HG02798 (cell line): ENCODE results near the gene FARS2.
A peak's percentile ranks its signal among the peaks of the same experiment; 100 is the strongest.

Experiments used
- ATAC-seq: cut with Tn5 transposase; IDR thresholded peaks from one replicate; pipeline ENCODE4 v1.9.1; 2021; ENCODE audit warnings: mild to moderate bottlenecking; ENCODE audit not compliant: unreplicated experiment, poor library complexity

Gene FARS2

DNA sequence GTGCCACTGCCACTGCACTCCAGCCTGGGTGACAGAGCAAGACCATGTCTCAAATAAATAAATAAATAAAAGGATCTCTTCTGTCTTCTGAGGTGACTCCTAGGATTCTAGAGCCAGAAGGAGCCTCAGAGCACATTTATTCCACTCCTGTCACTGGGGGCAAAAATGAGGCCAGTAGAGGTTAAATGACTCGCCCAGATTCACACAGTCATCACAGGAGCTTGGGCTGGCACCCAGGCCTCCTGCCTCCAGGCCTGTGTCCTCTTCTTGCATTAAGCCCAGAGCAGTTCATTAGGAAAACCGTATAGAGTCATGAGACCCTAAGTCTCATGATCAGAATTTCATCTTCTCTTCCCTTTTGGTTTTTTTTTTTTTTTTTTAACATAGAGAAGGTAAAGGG is 502.1 kb downstream of the FARS2 start:
- no peak for ATAC-seq

DNA sequence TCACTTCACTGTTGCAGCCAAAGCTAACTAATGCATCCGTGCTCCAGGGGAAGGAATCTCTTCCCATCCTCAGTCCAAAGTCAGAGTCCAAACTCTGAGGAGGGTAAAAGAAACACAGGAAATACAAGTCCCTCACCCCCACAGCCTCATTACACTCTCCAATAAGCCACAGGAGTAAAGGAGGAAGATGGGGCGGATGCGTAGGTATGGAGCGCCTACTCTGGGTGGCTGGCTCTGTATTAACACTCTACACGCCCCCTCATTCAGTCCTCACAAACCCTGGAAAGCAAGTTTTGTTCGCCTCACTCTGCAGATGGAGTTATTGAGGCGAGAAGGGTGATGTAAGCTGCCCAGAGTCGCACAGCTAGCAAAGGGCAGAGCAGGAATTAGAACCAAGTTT is 502.6 kb downstream of the FARS2 start:
- ATAC-seq = peak; percentile 38

DNA sequence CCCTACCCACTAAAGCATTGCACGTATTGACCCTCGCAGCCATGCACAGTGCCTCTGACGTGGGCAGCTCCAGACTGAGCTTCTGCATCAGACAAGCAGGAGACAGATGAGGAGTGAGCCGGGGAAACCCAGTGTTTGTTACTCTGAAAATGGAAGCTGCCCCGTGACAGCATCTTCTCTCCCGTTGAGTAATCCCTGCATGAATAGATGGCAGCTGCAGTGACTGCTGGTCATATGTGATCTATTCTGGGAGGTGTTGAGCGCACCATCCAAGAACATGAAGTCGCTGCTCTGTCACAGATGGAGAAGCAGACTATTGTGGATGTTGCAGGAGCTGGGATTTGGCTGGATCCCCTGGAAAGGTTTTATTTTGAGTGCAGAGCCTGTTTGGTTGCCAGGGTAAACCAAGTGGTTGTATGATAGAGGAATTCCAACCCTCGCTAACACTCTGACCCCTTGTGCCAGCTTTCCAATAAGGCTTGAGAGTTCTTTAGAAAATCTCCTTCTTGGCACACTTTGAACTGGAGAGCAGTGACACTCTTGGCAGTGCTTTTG is 503.2 kb downstream of the FARS2 start:
- peak; percentile 67 for ATAC-seq

DNA sequence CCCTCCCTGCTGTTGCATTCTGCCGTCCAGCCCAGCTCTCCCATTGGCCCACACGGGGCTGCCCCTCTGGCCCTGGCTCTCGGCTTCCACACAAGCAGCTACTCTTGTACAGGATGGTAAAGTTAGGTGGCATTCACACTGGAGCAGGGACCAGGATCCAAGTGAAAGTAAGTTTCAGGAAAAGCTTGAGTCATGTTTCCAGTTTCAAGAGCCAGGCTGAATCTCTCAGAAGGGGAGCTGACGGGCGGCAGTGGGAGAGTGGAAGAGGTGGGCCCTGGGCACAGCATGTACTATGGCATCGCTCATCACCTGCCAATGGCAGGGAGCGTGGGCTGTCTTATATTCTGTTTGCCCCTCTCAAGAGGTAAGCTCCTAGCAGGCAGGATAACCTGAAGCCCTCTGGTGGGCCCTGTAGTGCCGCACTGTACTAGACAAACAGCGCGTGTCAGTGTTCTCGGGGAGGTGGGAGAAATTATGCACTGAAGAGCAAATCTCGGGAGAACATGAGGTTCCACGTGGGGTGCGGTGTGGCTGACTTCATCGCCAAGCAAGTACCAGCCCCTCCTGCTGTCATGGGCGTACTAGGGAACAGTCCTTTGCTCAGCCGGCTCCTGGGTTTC is 503.9 kb downstream of the FARS2 start:
- ATAC-seq = no peak

DNA sequence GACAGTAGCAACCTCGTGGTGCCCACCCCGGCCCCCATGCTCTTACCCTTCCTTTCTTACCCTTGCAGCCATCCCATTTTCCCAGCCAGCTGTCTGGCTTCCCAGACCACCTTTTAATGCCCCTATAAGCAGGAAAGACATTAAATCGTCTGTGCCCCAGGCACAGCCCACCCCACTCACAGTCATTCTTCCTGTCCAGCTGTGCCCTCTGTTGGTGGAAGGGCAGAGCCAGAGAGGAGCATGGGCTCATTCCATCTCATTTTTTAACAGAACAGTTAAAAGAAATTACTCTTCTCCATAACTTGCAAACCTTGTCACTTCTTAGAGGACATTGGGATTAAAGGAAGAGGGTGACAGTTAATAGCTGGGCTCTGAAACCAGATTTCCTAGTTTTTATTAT is 504.9 kb downstream of the FARS2 start:
- no peak for ATAC-seq

DNA sequence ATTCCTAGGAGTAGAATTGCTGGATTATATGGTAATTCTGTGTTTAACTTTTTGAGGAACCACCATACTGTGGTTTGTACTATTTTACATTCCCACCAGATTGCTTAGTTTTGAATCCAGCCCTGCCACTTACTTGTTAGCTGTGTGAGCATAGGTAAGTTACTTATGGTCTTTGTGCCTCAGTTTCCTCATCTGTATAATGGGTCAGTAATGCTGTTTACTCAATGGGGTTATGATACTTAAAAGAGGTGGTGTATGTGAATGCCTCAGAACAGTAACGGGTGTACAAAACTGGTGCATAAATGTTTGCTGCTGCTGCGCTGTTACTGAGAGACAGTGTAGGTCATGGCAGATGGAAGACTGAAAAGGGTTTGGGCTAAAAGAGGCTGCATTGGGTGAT is 506.2 kb downstream of the FARS2 start:
- ATAC-seq = no peak

DNA sequence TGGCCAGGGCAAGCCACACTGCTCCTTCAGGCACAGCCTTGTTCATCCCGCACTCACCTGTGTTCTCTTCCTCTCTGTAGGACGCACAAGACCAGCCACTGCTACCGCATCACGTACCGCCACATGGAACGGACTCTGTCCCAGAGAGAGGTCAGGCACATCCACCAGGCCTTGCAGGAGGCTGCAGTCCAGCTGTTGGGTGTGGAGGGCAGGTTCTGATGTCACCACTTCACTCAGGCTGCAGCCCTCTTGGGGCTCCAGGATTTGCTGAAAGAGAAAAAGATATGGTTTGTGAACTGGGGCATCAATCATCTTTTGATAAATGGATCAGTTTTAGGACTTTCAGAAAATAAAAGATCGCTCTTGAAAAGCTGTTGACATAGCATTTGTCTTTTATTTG is 509.9 kb downstream of the FARS2 start:
- no peak for ATAC-seq

DNA sequence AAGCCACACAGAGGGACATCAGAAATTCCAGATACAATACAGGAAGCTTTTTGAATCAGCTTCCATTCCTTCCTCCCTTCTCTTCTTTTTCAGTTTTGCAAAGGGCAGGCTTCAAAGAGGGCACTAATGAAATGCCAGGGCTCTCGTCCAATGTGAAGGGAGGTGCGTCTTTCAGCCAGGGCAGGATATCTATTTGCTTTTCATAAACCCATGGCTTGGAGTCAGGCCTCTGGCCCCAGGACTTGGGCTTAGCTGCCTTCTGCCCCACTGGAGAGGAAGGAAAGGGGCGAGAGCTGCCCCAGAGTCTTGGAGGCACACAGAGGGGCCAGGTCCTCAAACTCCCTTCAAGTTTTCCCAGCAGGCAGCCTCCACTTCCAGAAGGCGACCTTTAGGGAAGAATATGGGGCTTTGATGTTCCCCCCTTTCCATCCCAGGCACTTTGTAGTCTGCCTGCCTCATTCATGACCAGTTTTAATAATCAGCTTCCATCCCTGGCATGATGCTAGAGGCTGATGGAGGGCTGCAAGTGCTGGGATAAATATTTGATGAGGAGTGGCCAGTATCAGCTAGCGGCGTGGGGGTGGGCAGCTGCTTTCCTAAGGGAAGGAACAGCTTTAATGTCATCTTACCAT is 510.6 kb downstream of the FARS2 start:
- ATAC-seq = no peak

DNA sequence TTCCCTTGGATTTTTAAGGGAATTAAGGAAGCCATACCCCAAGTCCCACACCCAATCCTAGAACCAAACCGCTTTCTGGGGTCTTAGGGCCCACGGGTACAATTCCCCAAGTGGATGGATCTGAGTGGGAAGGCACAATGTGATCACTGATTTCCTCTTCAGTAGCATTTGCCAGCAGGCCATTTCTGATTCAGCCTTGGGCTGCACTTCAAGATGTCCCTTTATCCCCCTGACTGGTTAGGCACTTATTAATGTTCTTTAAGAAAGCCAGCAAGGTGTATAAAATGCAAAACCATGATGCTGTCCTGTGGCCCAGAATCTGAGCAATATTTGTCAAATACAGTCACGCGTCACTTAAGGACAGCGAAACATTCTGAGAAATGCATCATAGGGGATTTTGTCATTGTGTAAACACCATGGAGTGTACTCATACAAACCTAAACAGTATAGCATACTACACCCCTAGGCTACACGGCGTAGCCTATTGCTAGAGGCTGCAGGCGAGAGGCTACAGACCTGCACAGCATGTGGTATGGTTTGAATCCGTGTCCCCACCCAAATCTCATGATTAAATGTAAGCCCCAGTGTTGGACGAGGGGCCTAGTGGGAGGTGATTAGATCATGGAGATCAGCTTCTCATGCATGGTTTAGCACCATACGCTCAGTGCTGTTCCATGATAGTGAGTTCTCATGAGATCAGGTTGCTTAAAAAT is 511.3 kb downstream of the FARS2 start:
- ATAC-seq = no peak

DNA sequence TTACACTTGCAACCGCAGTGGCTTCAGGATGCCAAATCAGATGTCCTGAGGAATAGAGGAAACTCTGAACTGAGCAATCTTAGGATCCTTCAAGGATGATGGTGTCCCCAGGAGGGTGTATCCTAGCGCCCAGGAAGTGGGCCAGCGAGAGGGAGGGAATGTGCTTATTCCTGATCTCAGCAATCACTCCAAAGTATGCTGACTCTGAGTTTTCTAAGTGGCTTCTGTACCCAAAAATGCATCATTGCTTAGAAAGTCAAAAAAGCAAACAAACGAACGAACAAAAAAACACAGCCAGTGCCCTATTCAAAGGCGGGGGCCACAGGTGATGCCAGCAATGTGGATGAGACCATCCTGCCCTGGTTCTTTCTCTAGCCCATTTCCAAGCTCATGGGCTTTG is 514.8 kb downstream of the FARS2 start:
- ATAC-seq = no peak

DNA sequence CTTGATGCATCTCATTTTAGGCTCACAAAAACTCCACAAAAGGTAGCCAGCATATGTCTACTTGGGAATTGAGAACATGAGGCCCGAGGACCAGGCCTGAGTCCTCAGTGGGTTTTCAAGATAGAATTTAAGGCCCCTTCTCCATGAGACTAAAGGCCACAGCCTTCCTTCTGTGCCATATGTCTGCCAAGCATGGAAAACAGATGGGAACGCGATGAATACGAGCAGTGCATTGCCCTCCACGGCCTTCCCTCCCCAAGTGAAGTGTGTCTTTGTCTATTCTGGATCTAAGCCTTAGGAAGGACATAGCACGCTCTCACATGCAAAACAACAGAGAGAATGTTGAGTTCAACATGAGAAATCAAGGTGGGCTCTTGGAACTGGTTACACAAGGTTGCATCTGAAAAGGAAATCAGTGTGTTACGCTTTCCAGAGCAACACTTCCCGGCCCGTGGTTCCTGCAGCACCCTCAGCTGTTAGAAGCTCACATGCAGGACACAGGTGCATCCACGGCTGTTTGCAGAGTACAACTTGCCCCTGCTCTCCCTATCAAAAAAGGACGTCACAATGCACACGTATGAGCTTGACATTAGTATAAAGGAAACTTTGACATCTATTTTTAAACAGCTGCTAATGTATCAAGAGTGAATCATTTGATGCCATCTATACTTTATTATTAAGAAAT is 515.5 kb downstream of the FARS2 start:
- ATAC-seq = no peak

DNA sequence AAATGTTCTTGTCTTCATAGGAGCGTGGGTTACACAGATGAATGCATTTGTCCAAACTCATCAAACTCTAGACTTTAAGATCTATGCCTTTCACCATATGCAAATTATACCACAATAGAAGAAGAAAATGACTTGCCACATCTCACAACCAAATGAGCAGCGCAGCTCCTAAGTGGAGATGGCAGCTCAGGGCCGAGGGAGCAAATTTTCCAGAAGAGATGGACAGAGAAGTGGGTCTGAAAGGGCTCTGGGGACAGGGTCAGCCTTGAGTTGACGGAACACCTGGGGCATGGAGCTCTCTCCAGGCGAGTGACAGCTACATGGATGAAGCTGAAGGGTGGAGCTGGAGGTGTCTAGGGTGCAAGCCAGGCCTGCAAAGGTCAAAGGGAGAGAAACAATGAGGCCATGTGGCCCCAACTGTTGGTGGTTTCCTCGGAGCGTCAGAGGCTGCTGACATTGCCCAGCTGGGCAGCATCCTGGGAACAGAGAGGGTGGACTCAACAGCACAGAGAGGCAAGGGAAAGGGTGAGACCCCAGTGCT is 517.1 kb downstream of the FARS2 start:
- peak; percentile 88 for ATAC-seq

DNA sequence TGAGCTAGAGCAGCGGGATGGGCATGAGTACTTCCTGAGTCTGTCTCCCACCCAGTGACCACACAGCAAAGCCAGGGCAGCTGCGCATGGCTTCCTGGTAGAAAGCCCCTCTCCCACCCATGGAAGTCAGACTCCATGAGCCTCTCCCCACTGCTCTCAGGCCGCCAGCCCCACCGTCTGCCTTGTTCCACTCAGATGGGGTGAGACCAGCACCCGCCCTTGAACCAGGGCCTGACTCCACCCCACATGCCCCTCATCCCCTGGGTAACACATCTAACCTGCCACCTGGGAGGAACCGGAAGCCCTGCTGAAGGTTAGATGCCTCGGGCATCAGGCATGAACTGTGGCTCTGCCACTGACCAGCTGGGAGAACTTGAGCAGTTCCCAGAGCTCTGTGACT is 517.6 kb downstream of the FARS2 start:
- peak; percentile 8 for ATAC-seq

DNA sequence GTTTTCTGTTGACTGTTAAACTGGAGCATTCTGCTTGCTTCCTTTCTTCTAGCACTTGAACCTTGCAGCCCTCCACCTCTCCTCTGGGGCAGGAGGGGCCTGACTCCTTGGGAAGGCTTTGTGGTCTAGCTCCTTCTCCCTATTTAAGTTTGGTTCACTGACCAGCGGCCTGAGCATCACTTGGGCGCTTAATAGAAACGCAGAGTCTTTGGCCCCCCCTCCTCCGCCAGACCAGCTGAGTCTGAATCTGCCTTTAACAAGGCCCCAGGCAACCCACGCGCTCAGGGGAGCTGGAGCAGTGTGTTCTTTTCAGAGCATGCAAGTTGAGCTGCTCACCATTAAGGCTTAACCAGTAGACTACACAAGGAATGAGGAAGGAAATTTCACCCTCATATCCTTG is 519.7 kb downstream of the FARS2 start:
- ATAC-seq = no peak

DNA sequence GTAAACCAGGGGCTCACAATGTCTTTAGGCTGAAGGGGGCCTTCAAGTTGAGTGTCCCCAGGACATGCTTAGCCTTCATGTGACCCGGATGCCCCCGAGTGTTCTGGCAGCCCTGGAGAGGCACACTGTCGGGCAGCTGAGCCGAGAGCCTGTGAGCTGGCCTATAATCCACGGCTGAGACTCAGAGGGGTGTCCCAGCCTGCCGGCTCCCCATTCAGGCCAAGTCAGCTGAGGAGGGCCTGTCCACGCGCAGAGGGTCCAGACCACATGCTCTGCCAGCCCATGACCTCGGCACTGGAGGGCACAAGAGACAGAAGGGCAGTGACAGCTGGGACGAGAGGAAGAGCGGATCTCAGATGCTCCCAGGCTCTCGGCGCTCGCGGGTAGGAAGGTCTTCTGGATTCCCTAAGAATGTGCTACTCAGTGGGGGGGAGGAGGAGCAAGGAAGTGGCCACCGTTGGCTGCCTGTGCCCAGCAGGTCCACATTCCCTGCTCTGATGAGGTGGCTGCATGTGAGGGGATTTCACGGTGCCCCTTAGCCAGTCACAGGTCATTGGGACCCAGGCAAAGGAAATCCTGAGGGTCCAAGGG is 520.7 kb downstream of the FARS2 start:
- no peak for ATAC-seq

DNA sequence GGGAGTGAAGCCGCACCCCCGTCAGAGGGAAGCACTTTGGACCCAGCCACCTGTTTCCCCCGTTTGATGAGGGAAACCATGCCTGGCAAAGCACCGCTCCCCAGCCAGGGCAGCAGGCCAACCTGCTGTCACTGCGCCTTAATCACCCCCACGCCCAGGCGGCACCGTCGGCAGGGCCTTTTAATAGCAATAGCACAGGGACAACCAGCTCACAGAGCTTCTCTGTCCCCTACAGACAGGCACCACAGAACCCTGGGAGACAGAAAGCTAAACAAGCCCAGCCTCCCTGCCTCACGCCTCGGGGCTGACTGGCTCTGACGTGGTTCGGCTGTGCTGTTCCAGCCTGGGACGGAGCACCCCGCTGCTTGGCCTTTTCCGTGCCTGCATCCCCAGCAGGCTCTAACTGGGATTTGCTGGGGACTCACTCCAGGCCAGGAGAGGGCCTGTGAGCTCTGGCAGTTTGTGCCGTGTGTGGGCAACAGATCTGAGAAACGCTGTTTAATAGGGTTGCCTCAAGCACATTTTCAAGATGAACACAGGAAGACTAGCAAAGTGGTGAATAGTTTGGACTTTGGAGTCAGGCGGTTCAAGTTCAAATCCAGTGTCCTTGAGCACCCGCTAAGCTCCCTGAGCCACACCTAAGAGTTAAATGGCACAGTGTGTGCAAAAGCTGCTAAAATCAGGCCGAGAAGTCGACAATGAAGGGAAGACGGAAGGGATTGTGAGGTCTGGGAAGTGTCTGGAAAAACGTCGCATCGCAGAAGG is 521.7 kb downstream of the FARS2 start:
- ATAC-seq = no peak

DNA sequence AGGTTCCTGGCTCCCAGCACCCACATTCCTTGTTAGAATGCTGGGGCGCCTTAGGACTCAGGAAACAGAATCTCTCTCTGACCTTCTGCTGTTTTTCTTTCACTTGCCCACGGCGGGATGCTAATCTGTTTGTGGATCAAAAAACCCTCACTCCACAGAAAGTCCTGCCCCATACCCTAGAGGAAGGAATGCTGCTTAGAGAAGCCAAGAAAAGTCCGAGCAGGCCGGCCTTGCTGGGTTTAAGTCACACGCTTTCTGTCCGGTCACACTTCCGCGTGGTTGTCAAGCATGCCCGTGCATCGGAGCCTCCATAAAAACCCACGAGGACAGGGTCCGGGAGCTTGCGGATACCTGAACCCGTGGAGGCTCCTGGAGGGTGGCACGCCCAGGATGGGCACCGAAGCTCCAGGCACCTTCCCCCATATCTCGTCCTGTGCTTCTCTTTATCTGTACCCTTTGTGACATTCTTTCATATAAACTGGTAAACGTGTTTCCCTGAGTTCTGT is 522.3 kb downstream of the FARS2 start:
- no peak for ATAC-seq

DNA sequence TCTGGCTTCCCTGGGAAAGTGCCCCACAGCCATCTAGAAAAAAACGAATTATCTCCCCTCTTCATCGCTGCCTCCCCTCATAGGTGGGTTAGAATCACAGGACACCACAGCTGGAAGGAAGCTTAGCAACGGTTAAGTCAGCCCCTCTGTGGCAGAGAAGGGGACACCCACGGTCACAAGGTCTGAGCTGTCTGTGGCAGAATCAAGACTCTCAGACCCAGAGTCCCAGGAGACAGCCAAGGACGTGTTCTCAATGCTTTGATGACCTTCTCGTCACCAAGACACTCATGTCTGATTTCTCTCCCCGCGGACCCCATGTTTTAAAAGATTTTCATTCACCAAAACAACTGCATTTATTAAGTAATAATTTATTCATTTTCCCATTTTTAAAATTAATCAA is 523.9 kb downstream of the FARS2 start:
- ATAC-seq = no peak

DNA sequence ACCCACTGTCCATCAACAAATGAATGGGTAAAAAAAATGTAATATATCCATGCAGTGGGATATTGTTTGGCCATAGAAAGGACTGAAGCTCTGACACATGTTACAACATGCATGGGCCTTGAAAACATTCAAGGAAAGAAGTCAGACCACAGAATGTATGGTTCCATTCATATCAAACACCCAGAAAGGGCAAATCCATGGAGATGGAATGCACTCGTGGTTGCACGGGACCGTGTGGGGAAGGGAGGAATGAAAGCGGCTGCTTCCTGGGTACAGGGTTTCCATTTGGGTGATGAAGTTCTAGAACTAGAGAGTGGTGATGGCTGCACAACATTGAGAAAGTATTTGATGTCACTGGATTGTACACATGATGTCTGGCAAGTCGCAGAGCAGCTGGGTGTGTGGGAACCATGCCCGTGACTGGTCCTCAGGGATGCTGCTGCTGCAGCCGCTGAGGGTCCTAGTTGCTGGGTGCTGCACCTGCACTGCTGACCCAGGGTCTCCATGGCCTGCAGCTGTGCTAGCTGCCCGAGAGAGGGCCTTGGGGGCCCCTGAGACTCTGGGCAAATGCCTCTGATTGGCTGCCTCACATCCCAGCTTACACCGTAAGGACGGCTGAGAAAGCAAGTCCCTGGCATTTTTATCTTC is 525.1 kb downstream of the FARS2 start:
- ATAC-seq = no peak
